H9 (cell line): ENCODE results near the gene FAM8A1. TPM values are rescaled to one million over a fixed set of nuclear protein-coding genes. Genes with fewer than 3 reads are reported as not detected.

Experiments
- DNase-seq: peaks from one replicate; pipeline ENCODE4 v3.0.0-alpha.2; 2017
- H2AFZ ChIP-seq: one replicate; pipeline ENCODE4 v1.6.1; 2013; ENCODE audit warnings: mild to moderate bottlenecking, low read length, control low read depth, moderate library complexity
- H2AK5ac ChIP-seq: 2 replicates; pipeline ENCODE4 v1.6.1; 2013; ENCODE audit warnings: low read length, control low read depth, mixed read lengths; ENCODE audit not compliant: insufficient read length
- H2BK120ac ChIP-seq: one replicate; pipeline ENCODE4 v1.6.1; 2013; ENCODE audit warnings: low read depth, mild to moderate bottlenecking, low read length, control low read depth, inconsistent platforms; ENCODE audit not compliant: poor library complexity, severe bottlenecking
- H2BK12ac ChIP-seq: 2 replicates; pipeline ENCODE4 v1.6.1; 2013; ENCODE audit warnings: low read length, control low read depth, mixed read lengths, low read depth; ENCODE audit not compliant: insufficient read length
- H2BK15ac ChIP-seq: 2 replicates; pipeline ENCODE4 v1.6.1; 2013; ENCODE audit warnings: low read depth, low read length, control low read depth
- H2BK20ac ChIP-seq: one replicate; pipeline ENCODE4 v1.6.1; 2013; ENCODE audit warnings: low read depth, mild to moderate bottlenecking, low read length, control low read depth, inconsistent platforms; ENCODE audit not compliant: poor library complexity, severe bottlenecking
- H2BK5ac ChIP-seq: 2 replicates; pipeline ENCODE4 v1.6.1; 2013; ENCODE audit warnings: low read length, control low read depth, mixed read lengths; ENCODE audit not compliant: insufficient read length
- H3K14ac ChIP-seq: 2 replicates; pipeline ENCODE4 v1.6.1; 2013; ENCODE audit warnings: low read length, control low read depth; ENCODE audit not compliant: insufficient read depth
- H3K18ac ChIP-seq: 2 replicates; pipeline ENCODE4 v1.6.1; 2013; ENCODE audit warnings: low read depth, mild to moderate bottlenecking, mixed read lengths, low read length, control low read depth; ENCODE audit not compliant: insufficient read length
- H3K23ac ChIP-seq: 2 replicates; pipeline ENCODE4 v1.6.1; 2013; ENCODE audit warnings: low read length, control low read depth, mixed read lengths, low read depth; ENCODE audit not compliant: insufficient read length
- H3K23me2 ChIP-seq: 2 replicates; pipeline ENCODE4 v1.6.1; 2013; ENCODE audit warnings: low read depth, mild to moderate bottlenecking, mixed read lengths, low read length, control low read depth; ENCODE audit not compliant: insufficient read length, poor library complexity, severe bottlenecking
- H3K27ac ChIP-seq: 2 replicates; pipeline ENCODE4 v1.5.1; 2013; ENCODE audit warnings: low read length, control low read depth, mixed read lengths, low read depth; ENCODE audit not compliant: insufficient read length
- H3K27me3 ChIP-seq: 2 replicates; pipeline ENCODE4 v1.6.1; 2013; ENCODE audit warnings: low read length, control low read depth, inconsistent platforms; ENCODE audit not compliant: insufficient read depth
- H3K4ac ChIP-seq: 2 replicates; pipeline ENCODE4 v1.6.1; 2013; ENCODE audit warnings: low read depth, mild to moderate bottlenecking, control low read depth, inconsistent platforms, low read length, moderate library complexity
- H3K4me1 ChIP-seq: 2 replicates; pipeline ENCODE4 v1.6.1; 2013; ENCODE audit warnings: low read length, control low read depth, inconsistent platforms; ENCODE audit not compliant: insufficient read depth
- H3K4me2 ChIP-seq: 2 replicates; pipeline ENCODE4 v1.6.1; 2013; ENCODE audit warnings: low read length, control low read depth, mixed read lengths; ENCODE audit not compliant: insufficient read length, insufficient read depth
- H3K56ac ChIP-seq: 2 replicates; pipeline ENCODE4 v1.6.1; 2013; ENCODE audit warnings: low read depth, mild to moderate bottlenecking, mixed read lengths, low read length, control low read depth; ENCODE audit not compliant: insufficient read length
- H3K79me1 ChIP-seq: 2 replicates; pipeline ENCODE4 v1.6.1; 2013; ENCODE audit warnings: low read depth, mild to moderate bottlenecking, moderate library complexity, low read length, control low read depth, inconsistent platforms; ENCODE audit not compliant: insufficient read depth, poor library complexity, severe bottlenecking
- H3K79me2 ChIP-seq: 2 replicates; pipeline ENCODE4 v1.6.1; 2013; ENCODE audit warnings: low read length, control low read depth, inconsistent platforms; ENCODE audit not compliant: insufficient read depth
- H3K9ac ChIP-seq: 2 replicates; pipeline ENCODE4 v1.6.1; 2013; ENCODE audit warnings: low read length, control low read depth, mixed read lengths; ENCODE audit not compliant: insufficient read length; ENCODE audit errors: extremely low read depth
- H3K9me3 ChIP-seq: one replicate; pipeline ENCODE4 v1.6.1; 2013; ENCODE audit warnings: low read depth, low read length, inconsistent platforms; ENCODE audit not compliant: control insufficient read depth
- H3T11ph ChIP-seq: one replicate; pipeline ENCODE4 v1.6.1; 2013; ENCODE audit warnings: mild to moderate bottlenecking, low read length, control low read depth, inconsistent platforms
- H4K20me1 ChIP-seq: one replicate; pipeline ENCODE4 v1.6.1; 2013; ENCODE audit not compliant: control insufficient read depth, insufficient read length, insufficient read depth
- H4K5ac ChIP-seq: 2 replicates; pipeline ENCODE4 v1.6.1; 2013; ENCODE audit warnings: low read depth, mild to moderate bottlenecking, mixed read lengths, low read length, control low read depth; ENCODE audit not compliant: insufficient read length
- H4K8ac ChIP-seq: replicated peaks from 2 replicates; pipeline ENCODE4 v1.6.1; 2013; ENCODE audit warnings: low read length, control low read depth, mixed read lengths, low read depth; ENCODE audit not compliant: insufficient read length
- H4K91ac ChIP-seq: 2 replicates; pipeline ENCODE4 v1.6.1; 2013; ENCODE audit warnings: low read depth, mild to moderate bottlenecking, moderate library complexity, mixed read lengths, low read length, control low read depth; ENCODE audit not compliant: insufficient read length
- H3K27ac Mint-ChIP-seq, 3 experiments: 2 replicates in 2 of 3; 3 replicates in 1 of 3; pipeline ENCODE4 v1.8.0; 2020 to 2021; ENCODE audit warnings: mixed read lengths in 3 of 3, mild to moderate bottlenecking in 1 of 3, moderate library complexity in 1 of 3
- H3K27me3 Mint-ChIP-seq: 2 replicates; pipeline ENCODE4 v1.8.0; 2021; ENCODE audit warnings: low read depth, mild to moderate bottlenecking, moderate library complexity, mixed read lengths
- H3K36me3 Mint-ChIP-seq, 3 experiments: 2 replicates in 2 of 3; 3 replicates in 1 of 3; pipeline ENCODE4 v1.8.0; 2020 to 2021; ENCODE audit warnings: low read depth in 3 of 3, mixed read lengths in 3 of 3; ENCODE audit not compliant: insufficient read depth in 1 of 3
- H3K4me1 Mint-ChIP-seq, 2 experiments: 2 replicates each; pipeline ENCODE4 v1.8.0; 2020; ENCODE audit warnings: mixed read lengths in 2 of 2
- H3K4me3 Mint-ChIP-seq, 2 experiments: 2 replicates in 1 of 2; 3 replicates in 1 of 2; pipeline ENCODE4 v1.8.0; 2020 to 2021; ENCODE audit warnings: mild to moderate bottlenecking in 2 of 2, mixed read lengths in 2 of 2, moderate library complexity in 1 of 2
- H3K9me3 Mint-ChIP-seq, 2 experiments: 2 replicates in 1 of 2; 3 replicates in 1 of 2; pipeline ENCODE4 v1.8.0; 2020; ENCODE audit warnings: mild to moderate bottlenecking in 2 of 2, mixed read lengths in 2 of 2, moderate library complexity in 1 of 2
- WGBS: extraction: QIAGEN DNeasy Blood & Tissue Kit; methylation state at CpG from one replicate; pipeline ENCODE4 v1.1.7; 2013; ENCODE audit warnings: missing lambda C conversion rate, low lambda C conversion rate, mixed read lengths; ENCODE audit not compliant: insufficient read length; ENCODE audit errors: extremely low coverage; 5-methylcytosine and 5-hydroxymethylcytosine counted together
- total RNA-seq: library from RNA; stranded (reverse); gene quantifications from 2 replicates; pipeline ENCODE4 v1.2.1, GENCODE V29; 2021
- TF ChIP-seq, protein P1 (sequence below): fragments of 200-600 bp; sonication (generic); conservative IDR thresholded peaks from 3 replicates; pipeline ENCODE4 v1.8.0; 2021; ENCODE audit warnings: antibody characterized with exemption, mild to moderate bottlenecking

Gene FAM8A1
- total RNA-seq, 1 experiment from 2014 or later: 11.0 TPM

DNA sequence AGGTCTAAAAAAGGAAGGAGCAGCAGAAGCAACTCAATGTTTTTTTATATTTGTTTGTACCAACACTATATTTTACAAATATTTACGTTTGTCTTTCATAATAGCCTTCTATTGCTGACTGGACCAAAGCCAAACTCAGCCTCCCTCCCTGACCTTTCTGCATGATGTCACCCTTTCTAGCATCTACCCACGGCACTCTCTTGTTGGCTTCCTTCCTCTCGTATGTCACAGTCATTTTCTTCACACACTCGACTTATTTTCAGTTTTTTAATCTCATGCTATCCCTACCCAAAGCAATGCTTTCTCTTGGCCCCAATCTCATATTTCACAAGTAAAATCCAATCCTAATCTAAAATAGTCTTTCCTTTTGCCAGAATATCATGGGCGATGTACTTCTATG lies 16.3 kb upstream of the FAM8A1 start:
- H3K4me2 ChIP-seq: no peak overlapping the region
- H2BK120ac ChIP-seq: no peak overlapping the region
- H4K8ac ChIP-seq: no peak overlapping the region
- no peak overlapping the region for H2BK5ac ChIP-seq
- no peak for DNase-seq
- no peaks in the 10 kb centered on the region for H3K4me1 ChIP-seq
- Mint-ChIP-seq H3K27ac (no peak overlapping the region), H3K4me1 (0 out of 4 replicates have a peak, but pooled peaks cover 0 to 2% of the 10 kb centered on the region in 2 experiments), H3K9me3 (peaks cover 0 to 9% of the 10 kb centered on the region in 2 experiments; a peak in 1 of 5 replicates), H3K27me3 (peaks cover 7% of the 10 kb centered on the region; the same call in 1 of the 2 replicates), H3K4me3 (peak overlapping the region in 1 of 2 experiments; percentile 15; a peak in 1 of 5 replicates), H3K36me3 (no peaks in the 10 kb centered on the region; a peak in 2 of 7 replicates)
- no peak overlapping the region for H3K9ac ChIP-seq
- H2AK5ac ChIP-seq: no peak overlapping the region
- WGBS: no CpG with 5 or more reads among the region's 5 CpGs
- no peaks in the 10 kb centered on the region for H4K20me1 ChIP-seq
- TF ChIP-seq, protein P1, sequence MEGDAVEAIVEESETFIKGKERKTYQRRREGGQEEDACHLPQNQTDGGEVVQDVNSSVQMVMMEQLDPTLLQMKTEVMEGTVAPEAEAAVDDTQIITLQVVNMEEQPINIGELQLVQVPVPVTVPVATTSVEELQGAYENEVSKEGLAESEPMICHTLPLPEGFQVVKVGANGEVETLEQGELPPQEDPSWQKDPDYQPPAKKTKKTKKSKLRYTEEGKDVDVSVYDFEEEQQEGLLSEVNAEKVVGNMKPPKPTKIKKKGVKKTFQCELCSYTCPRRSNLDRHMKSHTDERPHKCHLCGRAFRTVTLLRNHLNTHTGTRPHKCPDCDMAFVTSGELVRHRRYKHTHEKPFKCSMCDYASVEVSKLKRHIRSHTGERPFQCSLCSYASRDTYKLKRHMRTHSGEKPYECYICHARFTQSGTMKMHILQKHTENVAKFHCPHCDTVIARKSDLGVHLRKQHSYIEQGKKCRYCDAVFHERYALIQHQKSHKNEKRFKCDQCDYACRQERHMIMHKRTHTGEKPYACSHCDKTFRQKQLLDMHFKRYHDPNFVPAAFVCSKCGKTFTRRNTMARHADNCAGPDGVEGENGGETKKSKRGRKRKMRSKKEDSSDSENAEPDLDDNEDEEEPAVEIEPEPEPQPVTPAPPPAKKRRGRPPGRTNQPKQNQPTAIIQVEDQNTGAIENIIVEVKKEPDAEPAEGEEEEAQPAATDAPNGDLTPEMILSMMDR: no peak
- no peak overlapping the region for H2BK15ac ChIP-seq
- peaks cover 3% of the 10 kb centered on the region for H3K23me2 ChIP-seq
- no peaks in the 10 kb centered on the region for H3K79me1 ChIP-seq
- no peak overlapping the region for H3K4ac ChIP-seq
- H2BK12ac ChIP-seq: no peak overlapping the region
- H2AFZ ChIP-seq: no peak overlapping the region
- H3K23ac ChIP-seq: no peak overlapping the region
- H3K79me2 ChIP-seq: no peaks in the 10 kb centered on the region
- no peak overlapping the region for H3K14ac ChIP-seq
- no peak overlapping the region for H3T11ph ChIP-seq
- no peaks in the 10 kb centered on the region for H3K27me3 ChIP-seq
- H4K91ac ChIP-seq: no peak overlapping the region
- H3K27ac ChIP-seq: no peak overlapping the region
- no peaks in the 10 kb centered on the region for H3K9me3 ChIP-seq
- H4K5ac ChIP-seq: no peak overlapping the region
- H2BK20ac ChIP-seq: no peak overlapping the region
- no peak overlapping the region for H3K56ac ChIP-seq
- H3K18ac ChIP-seq: no peak overlapping the region
